HG03354 (cell line): ENCODE results near the gene FTHL17.
A peak's percentile ranks its signal among the peaks of the same experiment; 100 is the strongest.

Experiments
- ATAC-seq: cut with Tn5 transposase; IDR thresholded peaks from one replicate; pipeline ENCODE4 v1.9.1; 2021; ENCODE audit warnings: mild to moderate bottlenecking; ENCODE audit not compliant: unreplicated experiment, poor library complexity, severe bottlenecking

FTHL17 gene

GRCh38 chrX:31053621-31054020 lies 18.2 kb downstream of the FTHL17 start:
- no peak for ATAC-seq

GRCh38 chrX:31039327-31039711 lies 32.5 kb downstream of the FTHL17 start:
- ATAC-seq, result peak; percentile 28

- ATAC-seq, result peak; percentile 72
Observed at GRCh38 chrX:31038575-31039326, 33.1 kb downstream of the FTHL17 start.

DNA sequence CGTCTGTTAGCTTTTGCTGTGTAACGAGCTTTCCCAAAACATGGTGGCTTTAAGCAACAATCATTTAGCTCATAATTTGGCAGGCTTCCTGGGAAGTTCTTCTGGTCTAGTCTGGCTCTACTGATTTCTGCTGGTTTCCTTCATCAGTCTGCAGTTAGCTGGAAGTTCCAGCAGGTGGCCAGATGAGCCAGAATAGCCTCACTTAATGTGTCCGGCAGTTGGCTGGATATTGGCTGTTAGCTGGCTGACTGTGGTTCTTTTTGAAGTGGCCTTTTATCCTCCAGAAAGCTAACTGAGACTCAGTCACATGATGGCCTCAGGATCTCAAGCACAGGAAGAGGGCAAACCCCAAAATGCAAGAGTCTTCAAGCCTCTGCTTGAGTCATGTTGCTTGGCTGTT lies 34.9 kb downstream of the FTHL17 start:
- ATAC-seq, result peak; percentile 85

GRCh38 chrX:31027351-31027750 lies 44.5 kb downstream of the FTHL17 start:
- ATAC-seq, result no peak

DNA sequence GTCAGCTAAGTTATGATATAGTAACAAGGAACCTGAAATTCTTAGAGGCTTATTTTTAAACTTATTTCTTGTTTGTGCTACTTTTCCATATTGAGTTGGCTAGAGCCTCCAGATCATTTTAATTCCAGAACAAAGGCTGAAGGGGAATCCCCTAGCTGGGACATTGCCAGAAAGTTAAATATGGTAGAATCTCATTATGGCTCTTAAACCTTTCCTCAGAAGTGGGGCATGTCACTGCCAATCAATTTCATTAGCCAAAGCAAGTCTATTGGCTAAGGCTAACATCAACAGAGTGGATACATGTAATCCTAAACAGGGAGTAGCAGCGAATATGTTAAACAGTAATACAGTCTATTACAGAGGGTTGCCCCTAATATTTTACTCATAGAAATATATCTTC lies 47.0 kb downstream of the FTHL17 start:
- ATAC-seq, result no peak

- ATAC-seq, result no peak
Observed at GRCh38 chrX:31021537-31021936, 50.3 kb downstream of the FTHL17 start.
